ENCODE data around the gene THRB. TPM values are rescaled to one million over a fixed set of nuclear protein-coding genes. Genes with fewer than 3 reads are reported as not detected.

Gene THRB
- total RNA-seq, 1 donor = 0.36 TPM

DNA sequence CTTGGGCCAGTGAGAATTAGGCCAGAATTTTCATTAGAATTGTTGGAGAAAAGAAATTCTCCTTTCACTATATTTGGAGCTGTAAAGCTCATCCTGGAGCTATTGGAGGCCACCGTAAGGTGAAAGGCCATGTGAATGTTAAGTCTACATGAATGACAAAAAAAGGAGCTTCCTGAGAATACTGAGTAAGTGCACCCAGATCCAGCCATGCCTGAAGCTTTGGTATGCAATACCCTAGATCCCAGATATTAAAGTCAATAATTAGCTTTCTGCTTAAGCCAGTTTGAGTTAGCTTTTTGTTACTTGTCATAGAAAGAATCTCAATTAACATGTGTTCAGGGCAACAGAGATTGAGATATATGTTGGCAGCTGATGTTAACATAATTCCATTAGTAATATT, 377.1 kb downstream of the THRB start:
- Histone ChIP-seq H3K4me2 (ENCODE audit: insufficient read depth, low read length) (no peak overlapping the region), H3K36me3 (ENCODE audit: insufficient read depth, low read length) (no peaks in the 10 kb centered on the region), H4K20me1 (ENCODE audit: insufficient read depth, low read length) (no peaks in the 10 kb centered on the region), H3K79me2 (ENCODE audit: insufficient read depth, low read length) (no peaks in the 10 kb centered on the region), H3K4me1 (ENCODE audit: insufficient read depth, low read length) (peaks cover 5% of the 10 kb centered on the region), H3K27ac (ENCODE audit: low read depth, low read length) (no peak overlapping the region), H3K27me3 (ENCODE audit: insufficient read depth, low read length) (no peaks in the 10 kb centered on the region), H3K4me3 (ENCODE audit: insufficient read depth, low read length) (no peak overlapping the region), H3K9me3 (ENCODE audit: low read depth, low read length) (no peaks in the 10 kb centered on the region), H2AFZ (ENCODE audit: low read length) (no peak overlapping the region)
- TF ChIP-seq, protein P1, sequence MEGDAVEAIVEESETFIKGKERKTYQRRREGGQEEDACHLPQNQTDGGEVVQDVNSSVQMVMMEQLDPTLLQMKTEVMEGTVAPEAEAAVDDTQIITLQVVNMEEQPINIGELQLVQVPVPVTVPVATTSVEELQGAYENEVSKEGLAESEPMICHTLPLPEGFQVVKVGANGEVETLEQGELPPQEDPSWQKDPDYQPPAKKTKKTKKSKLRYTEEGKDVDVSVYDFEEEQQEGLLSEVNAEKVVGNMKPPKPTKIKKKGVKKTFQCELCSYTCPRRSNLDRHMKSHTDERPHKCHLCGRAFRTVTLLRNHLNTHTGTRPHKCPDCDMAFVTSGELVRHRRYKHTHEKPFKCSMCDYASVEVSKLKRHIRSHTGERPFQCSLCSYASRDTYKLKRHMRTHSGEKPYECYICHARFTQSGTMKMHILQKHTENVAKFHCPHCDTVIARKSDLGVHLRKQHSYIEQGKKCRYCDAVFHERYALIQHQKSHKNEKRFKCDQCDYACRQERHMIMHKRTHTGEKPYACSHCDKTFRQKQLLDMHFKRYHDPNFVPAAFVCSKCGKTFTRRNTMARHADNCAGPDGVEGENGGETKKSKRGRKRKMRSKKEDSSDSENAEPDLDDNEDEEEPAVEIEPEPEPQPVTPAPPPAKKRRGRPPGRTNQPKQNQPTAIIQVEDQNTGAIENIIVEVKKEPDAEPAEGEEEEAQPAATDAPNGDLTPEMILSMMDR (IDR thresholded peaks at IDR 0.05; ENCODE audit: extremely low read depth, low read depth, low read length) = no peak
- DNase-seq (ENCODE audit: insufficient read length, low spot score, missing footprints) = no peak

GRCh38 chr3:24111711-24112110, 382.9 kb downstream of the THRB start:
- no peaks in the 10 kb centered on the region for H3K36me3 ChIP-seq (ENCODE audit: insufficient read depth, low read length)
- no peaks in the 10 kb centered on the region for H3K27me3 ChIP-seq (ENCODE audit: insufficient read depth, low read length)
- no peaks in the 10 kb centered on the region for H3K4me1 ChIP-seq (ENCODE audit: insufficient read depth, low read length)
- H2AFZ ChIP-seq (ENCODE audit: low read length) = no peak overlapping the region
- TF ChIP-seq, protein P1 (IDR thresholded peaks at IDR 0.05; ENCODE audit: extremely low read depth, low read depth, low read length) = no peak
- no peak for DNase-seq (ENCODE audit: insufficient read length, low spot score, missing footprints)
- no peak overlapping the region for H3K4me2 ChIP-seq (ENCODE audit: insufficient read depth, low read length)
- H3K9me3 ChIP-seq (ENCODE audit: low read depth, low read length) = no peaks in the 10 kb centered on the region
- no peak overlapping the region for H3K4me3 ChIP-seq (ENCODE audit: insufficient read depth, low read length)
- H3K27ac ChIP-seq (ENCODE audit: low read depth, low read length) = no peak overlapping the region
- no peaks in the 10 kb centered on the region for H4K20me1 ChIP-seq (ENCODE audit: insufficient read depth, low read length)
- H3K79me2 ChIP-seq (ENCODE audit: insufficient read depth, low read length) = no peaks in the 10 kb centered on the region

GRCh38 chr3:24110051-24110450, 384.6 kb downstream of the THRB start:
- Histone ChIP-seq H3K27ac (ENCODE audit: low read depth, low read length) (no peak overlapping the region), H3K9me3 (ENCODE audit: low read depth, low read length) (no peaks in the 10 kb centered on the region), H3K4me2 (ENCODE audit: insufficient read depth, low read length) (no peak overlapping the region), H3K36me3 (ENCODE audit: insufficient read depth, low read length) (no peaks in the 10 kb centered on the region), H3K4me1 (ENCODE audit: insufficient read depth, low read length) (no peaks in the 10 kb centered on the region), H3K79me2 (ENCODE audit: insufficient read depth, low read length) (no peaks in the 10 kb centered on the region), H2AFZ (ENCODE audit: low read length) (no peak overlapping the region), H4K20me1 (ENCODE audit: insufficient read depth, low read length) (no peaks in the 10 kb centered on the region), H3K4me3 (ENCODE audit: insufficient read depth, low read length) (no peak overlapping the region), H3K27me3 (ENCODE audit: insufficient read depth, low read length) (no peaks in the 10 kb centered on the region)
- TF ChIP-seq, protein P1 (IDR thresholded peaks at IDR 0.05; ENCODE audit: extremely low read depth, low read depth, low read length) = no peak
- no peak for DNase-seq (ENCODE audit: insufficient read length, low spot score, missing footprints)

- no peaks in the 10 kb centered on the region for H3K9me3 ChIP-seq (ENCODE audit: low read depth, low read length)
- H3K36me3 ChIP-seq (ENCODE audit: insufficient read depth, low read length) = no peaks in the 10 kb centered on the region
- H4K20me1 ChIP-seq (ENCODE audit: insufficient read depth, low read length) = no peaks in the 10 kb centered on the region
- H3K79me2 ChIP-seq (ENCODE audit: insufficient read depth, low read length) = no peaks in the 10 kb centered on the region
- H2AFZ ChIP-seq (ENCODE audit: low read length) = no peak overlapping the region
- no peaks in the 10 kb centered on the region for H3K4me1 ChIP-seq (ENCODE audit: insufficient read depth, low read length)
- DNase-seq (ENCODE audit: insufficient read length, low spot score, missing footprints) = no peak
- H3K4me2 ChIP-seq (ENCODE audit: insufficient read depth, low read length) = no peak overlapping the region
- TF ChIP-seq, protein P1 (IDR thresholded peaks at IDR 0.05; ENCODE audit: extremely low read depth, low read depth, low read length) = no peak
- H3K27ac ChIP-seq (ENCODE audit: low read depth, low read length) = no peak overlapping the region
- H3K4me3 ChIP-seq (ENCODE audit: insufficient read depth, low read length) = no peak overlapping the region
- no peaks in the 10 kb centered on the region for H3K27me3 ChIP-seq (ENCODE audit: insufficient read depth, low read length)
Observed at GRCh38 chr3:24101676-24102168, 392.9 kb downstream of the THRB start.

Measured in osteoblast (primary cell).